Hematopoietic multipotent progenitor cell treated with erythropoietin and hydrocortisone succinate and interleukin-3 and kit ligand, for 8 days (in vitro differentiated cells): Measurements from ENCODE around the gene LCMT2.
"Not testable (repeated sequence)": the region's sequence is repeated elsewhere in the genome, so short reads cannot be mapped to it uniquely, and the experiment has no call there.

ENCODE experiments used
- DNase-seq: peaks from one replicate; pipeline ENCODE4 v3.0.0-alpha.2; 2015

LCMT2 gene

DNA sequence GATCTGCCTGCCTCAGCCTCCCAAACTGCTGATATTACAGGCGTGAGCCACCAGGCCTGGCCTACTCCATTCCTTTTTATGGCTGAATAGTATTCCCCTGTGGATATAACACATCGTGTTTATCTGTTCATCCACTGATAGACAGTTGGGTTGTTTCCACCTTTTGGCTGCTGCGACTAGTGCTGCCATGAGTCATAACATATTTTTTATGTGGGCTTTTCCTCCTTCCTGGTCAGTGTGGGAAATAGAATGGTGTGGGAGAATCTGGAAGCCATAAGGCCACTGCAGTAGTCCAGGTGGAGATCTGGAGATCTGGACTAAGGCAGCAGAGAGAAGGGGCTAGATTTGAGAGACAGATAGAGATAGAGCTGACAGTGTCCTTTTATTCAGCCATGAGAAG lies 16.2 kb downstream of the LCMT2 start:
- DNase-seq, result no peak

DNA sequence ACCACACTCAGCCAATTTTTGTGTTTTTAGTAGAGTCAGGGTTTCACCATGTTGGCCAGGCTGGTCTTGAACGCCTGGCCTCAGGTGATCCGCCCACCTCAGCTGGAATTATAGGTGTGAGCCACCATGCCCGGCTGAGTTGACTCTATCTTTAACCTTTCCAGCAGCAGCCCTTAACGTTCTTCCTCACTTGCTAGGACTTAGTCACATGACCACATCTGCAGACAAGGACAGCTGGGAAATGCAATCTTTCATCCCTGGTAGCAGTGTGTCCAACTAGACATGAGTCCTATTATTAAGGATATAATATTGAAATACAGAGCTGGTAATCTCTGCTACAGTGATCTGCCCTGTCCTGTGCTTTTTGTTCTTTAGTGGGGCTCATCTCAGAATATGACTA lies 18.0 kb downstream of the LCMT2 start:
- no peak for DNase-seq

DNA sequence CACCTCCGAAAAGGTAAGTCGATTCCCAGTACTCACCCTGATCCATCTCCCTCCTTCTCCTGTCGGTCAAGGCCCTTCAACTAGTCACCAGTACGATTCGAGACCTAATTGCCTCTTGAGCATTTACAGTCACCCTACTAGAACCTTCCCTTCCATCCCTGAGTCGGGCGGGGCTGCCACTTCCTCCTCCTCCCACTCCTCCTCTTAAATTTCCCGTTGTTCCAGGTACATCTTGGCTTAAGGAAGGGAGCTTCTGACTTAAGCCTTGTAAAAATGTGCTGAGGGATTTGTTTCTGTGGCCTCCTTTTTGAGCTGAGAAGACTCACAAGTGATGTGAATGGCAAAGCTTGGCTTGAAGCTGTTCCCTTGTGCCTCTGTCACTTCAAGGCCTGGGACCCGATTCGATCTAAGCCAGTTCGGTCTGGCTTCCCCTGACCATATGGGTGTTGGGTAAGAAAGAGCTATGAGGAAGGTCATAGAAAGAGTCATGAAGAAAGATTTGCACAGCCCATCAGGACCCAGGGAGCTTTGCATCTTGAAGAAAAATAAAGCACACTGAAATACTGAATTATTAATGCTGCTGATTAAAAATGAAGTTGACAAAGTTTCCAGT lies 28.1 kb downstream of the LCMT2 start, which contains the start of gene TGM7:
TGM7 (minus strand) TSS at position 51 of the 613 bp plus-strand sequence.
- DNase-seq, result no peak

DNA sequence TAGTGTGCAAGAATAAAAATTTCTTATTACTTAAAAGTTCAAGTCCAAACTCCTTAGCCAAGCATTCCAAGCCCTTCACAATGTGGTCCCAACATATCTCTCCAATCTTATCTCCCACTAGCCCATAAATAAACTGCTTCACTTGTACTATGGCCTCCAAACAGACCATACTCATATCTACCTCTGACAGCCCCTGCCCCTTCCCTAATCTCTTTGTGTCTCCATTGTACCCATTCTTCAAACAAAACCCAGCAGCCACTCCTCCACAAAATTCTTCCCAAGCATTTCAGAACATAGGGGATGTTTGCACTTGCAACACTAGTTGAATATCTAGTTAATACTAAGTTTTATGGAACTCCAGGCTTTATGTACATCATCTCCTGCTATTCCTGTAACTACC lies 30.5 kb downstream of the LCMT2 start:
- peak; percentile 17 for DNase-seq

DNA sequence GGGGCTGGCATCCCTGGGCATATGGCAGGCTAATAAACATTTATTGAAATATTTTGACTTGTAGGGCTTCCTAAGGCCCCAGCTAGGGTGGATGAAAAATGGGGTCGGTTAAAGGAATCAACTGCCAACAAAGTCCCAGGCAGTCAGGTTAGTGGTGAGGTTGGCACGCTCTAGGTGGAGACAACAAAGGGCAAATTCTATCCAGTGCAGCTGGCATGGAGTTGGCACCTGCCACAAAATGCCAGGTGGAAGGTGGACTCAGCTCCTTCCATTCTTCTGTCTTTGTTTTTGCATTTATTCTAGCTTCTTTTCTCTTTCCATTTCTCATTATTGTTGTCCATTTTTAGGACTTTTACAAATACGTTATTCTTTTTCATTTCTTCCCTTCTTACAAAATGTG lies 31.0 kb downstream of the LCMT2 start:
- no peak for DNase-seq

DNA sequence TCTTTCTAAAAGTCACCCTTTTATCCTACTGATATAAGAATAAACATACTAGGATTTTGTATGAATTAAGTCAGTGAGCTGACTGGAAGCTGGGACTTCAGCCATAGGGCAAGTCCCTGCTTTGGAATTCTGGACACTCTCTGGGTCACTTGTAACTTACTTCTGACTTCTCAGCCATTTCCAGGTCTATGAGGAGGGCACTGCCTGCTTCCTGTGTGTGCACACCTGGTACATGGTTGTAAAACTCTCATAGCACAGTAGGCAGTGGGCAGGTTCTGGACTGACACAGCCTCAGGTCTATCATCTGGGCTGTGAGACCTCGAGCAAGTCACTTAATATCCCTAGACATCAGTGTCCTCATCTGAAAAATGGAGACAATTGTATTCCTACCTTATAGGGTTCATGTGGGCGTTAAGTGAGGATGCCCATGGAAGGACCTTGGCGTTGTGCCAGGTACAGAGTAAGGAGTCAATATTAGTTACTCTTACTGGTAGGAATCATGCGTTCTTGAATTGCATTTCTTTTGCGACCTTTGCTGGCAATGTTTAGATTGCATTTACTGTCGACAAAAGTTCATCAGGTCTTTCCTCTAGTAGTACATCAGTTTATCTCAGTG lies 36.2 kb downstream of the LCMT2 start:
- no peak for DNase-seq

DNA sequence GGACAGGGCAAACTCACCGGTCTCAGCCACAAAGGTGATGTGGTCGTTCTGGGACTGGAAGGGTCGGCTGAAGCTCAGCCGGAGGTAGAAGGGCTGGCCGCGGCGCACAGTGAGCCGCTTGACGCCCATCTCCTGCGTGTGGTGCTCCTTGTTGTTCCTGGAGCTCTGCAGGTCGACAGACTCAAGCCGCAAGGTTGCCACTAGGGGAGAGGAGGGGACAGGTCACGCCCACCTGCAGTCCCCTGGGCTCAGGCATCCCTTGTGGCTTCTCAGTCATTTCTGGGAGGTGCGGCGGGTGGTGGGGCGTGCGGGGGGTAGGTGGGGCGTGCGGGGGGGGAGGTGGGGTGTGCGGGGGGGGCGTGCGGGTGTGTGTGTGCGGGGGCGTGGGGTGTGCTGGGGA lies 36.9 kb downstream of the LCMT2 start:
- no peak for DNase-seq

DNA sequence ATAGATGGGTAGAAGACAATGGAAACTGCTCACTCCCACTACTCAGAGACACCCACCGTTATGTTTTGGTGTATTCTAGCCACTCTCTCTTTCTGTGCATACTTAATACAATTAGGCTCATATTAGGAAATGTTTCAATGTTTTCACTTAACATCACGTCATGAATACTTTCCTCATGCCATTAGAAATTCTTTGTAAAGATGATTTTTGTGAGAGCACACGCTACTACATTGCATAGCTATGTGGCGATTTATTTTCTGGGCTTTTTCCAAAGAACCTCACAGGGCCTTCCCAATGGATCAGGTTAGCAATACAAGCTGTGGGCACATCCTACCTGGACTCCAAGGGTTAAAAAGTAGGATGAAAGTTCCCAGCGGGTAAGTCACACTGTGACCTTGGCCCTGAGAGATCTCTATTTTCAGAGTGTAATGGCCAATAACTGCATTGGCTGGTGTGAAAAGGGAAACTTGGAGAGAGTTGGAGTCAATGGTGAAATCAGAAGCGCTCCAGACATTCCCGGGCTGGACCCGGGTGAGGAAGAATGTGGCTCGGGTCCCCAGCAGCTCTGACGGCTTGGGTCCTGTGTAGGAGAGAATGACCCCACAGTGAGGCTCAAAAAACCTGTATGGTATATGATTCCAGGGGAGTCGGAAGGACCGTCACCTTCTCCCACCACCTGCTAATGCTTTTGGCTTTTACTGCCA lies 37.8 kb downstream of the LCMT2 start:
- no peak for DNase-seq

DNA sequence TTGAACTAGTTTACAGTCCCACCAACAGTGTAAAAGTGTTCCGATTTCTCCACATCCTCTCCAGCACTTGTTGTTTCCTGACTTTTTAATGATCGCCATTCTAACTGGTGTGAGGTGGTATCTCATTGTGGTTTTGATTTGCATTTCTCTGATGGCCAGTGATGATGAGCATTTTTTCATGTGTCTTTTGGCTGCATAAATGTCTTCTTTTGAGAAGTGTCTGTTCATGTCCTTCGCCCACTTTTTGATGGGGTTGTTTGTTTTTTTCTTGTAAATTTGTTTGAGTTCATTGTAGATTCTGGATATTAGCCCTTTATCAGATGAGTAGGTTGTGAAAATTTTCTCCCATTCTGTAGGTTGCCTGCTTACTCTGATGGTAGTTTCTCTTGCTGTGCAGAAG lies 40.7 kb downstream of the LCMT2 start:
- DNase-seq, result not testable (repeated sequence)

DNA sequence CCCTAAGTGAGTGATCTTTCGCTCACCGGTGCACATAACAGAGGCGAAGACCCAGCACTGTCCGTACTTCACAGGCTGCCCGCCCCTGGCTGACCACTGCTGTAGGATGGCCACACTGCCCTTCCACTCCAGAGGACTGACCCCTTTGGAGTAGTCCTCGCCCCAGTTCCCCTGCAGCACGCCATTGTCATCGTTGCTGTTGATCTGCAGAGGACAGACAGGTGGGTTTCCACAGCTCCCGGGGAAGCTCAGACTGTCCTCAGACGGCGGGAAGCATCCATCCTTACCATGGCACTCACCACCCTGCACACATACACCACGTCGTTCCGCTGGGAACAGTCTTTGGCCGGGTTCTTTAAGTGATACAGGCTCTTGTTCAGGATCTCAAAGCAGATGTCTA lies 43.1 kb downstream of the LCMT2 start:
- DNase-seq, result no peak

DNA sequence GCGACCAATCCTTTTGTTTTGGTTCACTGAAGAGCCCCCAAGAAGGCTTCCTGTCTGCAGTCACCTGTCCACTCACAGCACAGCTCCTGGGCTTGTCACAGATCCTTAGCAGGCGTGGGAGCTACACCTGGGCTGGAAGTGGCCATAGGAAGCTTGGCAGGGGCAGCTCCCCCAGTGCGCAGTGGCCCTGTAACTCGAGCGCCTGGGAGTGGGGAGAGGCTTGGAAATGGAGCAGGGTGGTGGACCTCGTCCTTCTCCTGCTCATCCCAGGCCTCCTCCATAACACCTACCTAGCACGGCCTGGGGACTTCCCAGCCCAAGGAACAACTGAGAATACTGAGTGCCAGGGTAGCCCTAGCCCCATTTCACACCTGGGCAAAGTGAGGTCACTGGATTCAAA lies 44.3 kb downstream of the LCMT2 start:
- no peak for DNase-seq

DNA sequence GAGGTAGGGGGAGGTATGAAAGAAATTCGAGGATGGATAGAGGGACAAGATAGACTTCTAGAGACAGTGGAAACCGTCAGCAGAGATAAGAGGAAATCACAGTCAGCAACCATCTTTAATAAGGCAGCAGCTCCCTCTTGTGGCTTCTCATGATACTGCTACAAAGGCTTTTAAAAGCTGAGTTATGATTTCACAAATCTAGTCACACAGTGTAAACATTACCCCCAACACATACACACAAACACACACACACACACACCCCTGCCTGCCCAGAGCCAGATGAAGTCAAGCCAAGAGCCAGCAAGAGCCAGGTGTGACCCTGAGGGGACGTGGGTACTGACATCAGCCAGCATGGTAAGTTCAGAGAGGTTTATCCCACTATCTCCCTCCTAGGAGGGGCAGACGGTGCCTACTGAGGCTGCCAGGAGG lies 44.8 kb downstream of the LCMT2 start:
- peak; percentile 83 for DNase-seq

DNA sequence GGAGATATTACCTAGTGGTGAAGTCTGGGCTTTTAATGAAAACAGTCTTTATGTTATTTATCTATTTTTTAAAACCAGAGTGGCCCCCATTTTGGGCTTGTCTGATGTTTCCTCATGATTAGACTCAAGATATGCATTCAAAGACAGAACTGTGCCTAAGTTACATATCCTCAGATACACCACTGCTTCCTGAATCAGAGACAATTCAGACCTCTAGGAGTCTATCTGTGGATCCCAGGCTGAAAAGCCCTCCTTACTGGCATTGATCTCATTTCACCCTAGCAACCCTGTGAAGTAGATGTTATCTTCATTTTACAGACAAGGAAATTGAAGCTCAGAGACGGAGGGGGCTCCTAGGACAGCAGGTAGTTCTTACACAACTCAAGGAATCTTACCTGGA lies 46.8 kb downstream of the LCMT2 start:
- no peak for DNase-seq

DNA sequence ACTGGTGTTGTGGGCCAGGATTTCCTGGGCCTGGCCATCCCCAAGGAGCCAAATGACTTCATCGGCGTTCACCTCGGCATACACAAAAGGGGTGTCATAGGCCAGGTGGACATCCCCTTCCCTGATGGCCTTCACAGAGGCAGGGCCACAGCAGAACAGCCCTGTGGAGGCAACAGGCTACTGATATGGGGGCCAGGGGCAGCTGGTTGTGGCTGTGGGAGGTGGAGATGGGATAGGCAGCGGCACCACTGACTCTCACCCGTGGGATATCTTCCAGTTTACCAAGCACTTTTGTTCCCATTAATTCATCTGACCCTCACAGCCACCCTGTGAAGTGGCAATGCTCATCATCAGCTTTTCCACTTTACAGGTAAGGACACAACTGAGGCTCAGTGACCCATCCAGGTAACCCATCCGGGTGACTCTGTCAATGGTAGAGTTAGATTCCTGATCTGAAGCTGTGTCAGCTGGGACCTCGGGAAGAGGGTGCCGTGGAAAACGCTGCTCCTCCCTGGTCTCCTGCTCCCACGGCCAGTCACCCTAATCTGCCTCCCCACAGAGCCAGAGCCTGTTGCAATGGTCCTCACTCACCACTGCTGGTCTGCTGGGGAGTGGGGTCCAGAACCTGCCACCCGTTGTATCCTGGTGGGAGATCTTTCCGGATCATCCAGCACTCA lies 48.3 kb downstream of the LCMT2 start:
- DNase-seq, result no peak

DNA sequence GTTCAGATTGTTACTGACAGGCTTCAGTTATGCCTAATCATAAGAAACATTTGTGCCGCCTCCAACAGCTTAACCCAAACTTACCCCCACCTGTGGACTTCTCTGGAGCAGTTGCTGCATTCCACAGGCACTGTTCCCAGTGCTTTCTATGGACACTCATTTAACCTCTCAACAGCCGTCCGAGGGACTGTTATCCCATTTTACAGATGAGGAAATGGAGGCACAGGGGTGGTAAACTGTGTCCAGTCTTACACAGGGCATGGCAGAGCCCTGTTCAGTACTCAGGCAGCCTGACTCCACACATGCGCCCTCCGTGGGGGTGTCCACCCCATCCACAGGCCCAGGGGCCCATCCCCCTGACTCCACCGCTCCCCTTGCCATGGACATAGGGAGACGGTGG lies 49.4 kb downstream of the LCMT2 start:
- no peak for DNase-seq

DNA sequence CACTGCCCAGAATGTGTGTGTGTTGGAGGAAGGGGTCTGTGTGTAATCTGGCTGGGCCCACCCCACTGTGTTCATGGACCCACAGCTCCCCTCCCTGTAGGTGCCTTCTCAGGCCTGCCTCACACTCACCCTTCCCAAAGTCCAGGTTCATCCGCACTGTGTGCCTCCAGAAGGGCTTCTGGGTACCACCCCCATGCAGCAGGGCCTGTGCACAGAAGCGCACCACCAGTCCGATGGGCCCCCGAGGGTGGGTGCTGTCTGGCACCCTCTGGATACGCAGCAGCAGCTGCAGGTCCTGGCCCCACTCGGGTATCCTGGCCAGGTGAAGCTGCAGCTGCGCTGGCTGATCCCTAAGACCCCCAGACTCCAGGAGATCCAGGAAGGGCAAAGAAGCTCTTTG lies 50.9 kb downstream of the LCMT2 start:
- no peak for DNase-seq

DNA sequence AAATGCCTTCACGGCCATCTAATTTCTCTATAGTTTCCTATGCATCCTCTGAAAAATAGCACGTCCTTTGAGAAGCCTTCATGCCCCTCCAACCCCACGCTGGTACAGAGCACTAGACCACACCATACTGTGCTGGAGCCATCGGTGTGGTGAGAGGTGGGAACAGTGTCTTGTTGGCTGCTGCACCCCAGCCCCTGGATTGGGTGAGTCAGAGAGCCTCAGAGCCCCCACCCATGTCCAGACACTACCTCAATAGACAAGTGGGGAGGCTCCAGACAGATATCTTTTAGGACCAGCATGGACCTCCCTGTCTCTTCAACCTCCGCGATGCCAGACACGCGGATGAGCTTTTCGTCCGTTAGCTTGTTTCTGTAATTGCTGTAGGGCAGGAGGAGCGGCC lies 51.5 kb downstream of the LCMT2 start:
- no peak for DNase-seq

DNA sequence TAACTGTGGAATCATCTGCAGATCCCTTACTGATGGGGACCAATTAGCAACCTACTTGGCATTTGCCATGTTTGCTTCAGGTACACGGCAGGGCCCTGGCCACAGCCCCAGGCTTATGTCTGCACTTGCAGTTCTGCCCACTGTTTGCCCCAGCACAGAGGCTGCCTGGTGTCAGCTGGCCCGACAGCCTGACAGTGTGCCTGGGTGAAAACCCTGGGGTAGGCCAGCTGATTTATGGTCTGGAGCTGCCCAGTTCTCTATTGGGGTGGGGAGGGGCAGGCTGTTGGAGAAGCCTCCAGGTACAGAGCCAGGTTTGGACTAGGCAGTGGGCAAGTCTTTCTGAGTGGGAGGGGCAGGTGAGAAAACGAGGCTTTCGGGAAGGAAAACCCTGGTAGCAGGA lies 52.5 kb downstream of the LCMT2 start:
- no peak for DNase-seq

DNA sequence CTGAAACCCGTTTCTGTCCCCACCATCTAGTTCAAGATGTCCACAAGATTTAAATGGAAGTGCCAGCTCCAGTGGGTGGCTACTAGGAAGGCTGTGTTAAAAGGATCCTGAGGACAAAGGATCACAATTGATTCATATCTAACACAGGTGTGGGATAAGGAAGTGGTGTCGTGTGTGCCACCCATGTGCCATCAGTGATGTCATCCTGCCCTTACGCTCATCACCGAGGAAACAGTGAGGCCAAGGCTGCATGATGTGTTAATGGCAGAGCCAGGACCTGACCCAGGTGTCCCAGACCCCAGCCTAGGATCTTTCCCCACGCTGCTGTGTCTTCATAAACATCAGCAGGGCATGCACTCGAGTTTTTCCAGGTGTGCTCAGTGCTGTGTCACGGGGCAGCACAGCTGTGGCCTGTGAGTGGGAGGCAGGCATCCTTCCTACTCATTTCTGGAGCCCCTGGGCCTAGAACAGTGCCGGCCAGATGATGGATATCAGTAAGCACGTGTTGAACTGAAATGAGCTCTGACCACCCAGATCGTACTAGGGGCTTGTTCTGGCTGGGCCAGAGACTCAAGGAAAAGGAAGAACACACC lies 53.0 kb downstream of the LCMT2 start:
- no peak for DNase-seq

DNA sequence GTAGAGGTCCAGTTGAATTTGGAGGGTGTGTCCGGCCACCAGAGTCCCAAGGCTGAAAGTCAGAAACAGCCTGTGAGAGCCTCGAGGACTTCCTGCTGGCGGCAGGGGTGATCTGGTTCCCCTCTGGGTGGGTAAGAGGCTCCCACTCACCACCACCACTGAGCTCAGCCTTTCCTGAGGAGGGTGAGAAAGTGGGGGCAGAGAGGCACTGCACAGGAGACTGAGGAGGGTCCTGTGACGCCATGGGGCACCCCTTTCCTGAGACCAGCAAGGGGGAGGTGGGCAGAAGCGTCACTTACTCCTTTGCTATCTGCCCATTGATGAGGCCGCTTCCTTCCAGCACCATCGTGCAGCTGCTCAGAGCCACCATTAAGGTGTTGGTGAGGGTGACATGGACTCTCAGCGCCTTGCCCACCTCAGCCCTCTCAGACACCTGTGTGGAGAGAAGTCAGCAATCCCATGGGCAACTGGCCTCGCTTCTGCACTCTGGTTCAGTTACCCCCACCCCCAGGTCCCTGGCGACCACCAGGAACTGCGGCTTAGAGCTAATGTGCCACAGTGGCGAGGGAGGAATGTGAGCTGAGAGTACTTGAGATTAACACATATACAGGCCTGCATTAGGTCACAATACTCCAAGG lies 53.7 kb downstream of the LCMT2 start:
- no peak for DNase-seq

DNA sequence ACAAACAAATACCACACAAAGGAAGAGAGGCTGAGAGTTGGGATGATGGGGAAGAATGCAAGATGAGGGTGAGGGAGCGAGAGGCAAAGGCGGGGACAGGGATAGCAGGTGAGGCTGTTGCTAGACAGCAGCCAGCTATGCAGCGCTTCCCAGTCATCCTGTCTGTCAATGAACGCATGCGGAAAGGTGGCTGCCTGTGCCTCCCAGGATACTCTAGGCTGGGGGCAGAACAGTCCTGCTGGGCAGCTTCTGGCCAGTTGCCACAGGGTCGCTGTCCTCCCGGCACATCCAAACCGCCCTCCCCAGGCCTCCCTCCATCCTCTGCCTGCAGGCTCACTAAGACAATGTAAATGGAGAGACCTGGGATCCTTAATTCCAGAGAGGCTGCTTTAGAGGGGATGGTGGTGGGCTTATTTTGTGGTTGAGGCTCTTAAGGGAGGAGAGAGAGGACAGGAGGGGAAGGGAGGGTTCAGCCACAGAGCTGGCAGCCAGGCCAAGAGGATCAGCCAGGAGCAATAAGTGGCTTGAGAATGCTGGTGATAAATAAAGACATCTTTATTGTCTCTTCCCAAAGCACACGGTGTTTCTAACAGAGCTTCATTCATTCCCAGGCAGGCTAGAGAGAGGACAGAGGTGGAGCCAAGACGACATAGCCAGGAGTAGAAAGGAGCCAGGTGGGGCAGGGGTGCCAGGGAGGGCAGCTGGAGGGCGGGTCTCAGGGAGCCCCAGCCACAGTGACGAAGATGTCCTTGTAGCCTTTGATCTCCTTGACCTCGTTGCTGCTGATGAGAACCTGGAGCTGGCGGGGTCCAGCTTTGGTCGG lies 54.4 kb downstream of the LCMT2 start:
- DNase-seq, result no peak

DNA sequence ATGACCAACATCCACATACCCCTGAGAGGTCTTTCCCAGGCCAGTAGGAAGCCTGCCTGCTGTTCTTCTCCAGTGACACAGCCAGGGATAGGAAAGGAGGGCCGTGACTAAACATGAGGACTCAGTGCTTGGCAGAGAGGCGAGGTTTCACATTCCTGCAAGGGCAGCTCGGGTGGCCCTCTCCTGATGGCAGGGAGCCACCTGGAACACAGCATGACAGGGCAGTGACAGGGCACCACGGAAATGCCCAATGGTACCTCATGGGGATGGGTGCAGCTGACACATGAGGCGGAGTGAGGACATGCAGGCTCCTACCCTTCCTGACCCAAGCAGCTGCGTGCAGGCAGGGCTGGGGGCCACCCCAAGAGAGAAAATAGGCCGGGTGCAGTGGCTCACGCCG lies 56.2 kb downstream of the LCMT2 start:
- DNase-seq, result no peak
